Suprapubic skin (tissue), 3 donors: ENCODE results near the gene ATXN1.

Experiments
- EP300 ChIP-seq: sonication (generic); formaldehyde crosslinking; IDR thresholded peaks from one replicate; pipeline ENCODE4 v1.6.1; 2017; ENCODE audit warnings: antibody characterized with exemption
- TF ChIP-seq, protein P1 (sequence below), 2 donors: fragments of 200-600 bp in 1 of 2; fragments of 450-650 bp in 1 of 2; sonication (generic) in 1 of 2; IDR thresholded peaks; one replicate each; pipeline ENCODE4 v1.5.1; 2016 to 2019; ENCODE audit warnings: antibody characterized with exemption in 2 of 2, mild to moderate bottlenecking in 1 of 2, moderate library complexity in 1 of 2

DNA sequence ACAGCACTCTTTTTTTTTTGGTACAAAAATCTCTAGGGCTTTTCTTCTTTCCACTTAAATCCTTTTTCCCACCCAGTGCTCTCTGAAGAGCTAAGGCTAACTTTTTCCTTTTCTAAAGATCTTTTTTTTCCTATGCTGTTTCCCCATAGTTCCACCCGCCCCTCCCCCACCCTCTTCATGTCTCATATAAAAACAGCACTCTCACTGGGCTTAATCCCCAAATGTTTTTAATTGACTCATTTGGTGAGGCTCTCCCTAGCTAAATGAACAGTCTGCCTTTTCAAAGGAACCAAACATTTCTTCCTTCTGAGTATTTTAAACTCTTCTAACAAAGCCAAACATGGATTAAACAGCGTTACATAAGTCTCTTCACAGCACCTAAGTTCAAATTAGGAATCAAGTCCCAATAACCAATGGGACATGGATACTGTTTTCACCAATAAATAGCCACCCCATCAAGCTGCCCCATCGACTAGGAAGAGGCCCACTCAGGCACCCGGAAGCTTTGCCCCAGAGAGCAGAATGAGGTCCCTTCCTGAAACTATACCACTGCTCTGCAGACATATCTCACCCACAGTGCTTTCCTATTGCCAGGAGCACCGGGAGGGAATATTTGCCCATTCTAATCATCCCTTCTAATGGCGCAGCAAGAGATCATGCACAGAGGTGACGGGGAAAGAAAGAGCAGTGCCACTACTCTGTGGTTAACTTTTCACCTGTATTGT lies 63.7 kb downstream of the ATXN1 start:
- TF ChIP-seq, protein P1, sequence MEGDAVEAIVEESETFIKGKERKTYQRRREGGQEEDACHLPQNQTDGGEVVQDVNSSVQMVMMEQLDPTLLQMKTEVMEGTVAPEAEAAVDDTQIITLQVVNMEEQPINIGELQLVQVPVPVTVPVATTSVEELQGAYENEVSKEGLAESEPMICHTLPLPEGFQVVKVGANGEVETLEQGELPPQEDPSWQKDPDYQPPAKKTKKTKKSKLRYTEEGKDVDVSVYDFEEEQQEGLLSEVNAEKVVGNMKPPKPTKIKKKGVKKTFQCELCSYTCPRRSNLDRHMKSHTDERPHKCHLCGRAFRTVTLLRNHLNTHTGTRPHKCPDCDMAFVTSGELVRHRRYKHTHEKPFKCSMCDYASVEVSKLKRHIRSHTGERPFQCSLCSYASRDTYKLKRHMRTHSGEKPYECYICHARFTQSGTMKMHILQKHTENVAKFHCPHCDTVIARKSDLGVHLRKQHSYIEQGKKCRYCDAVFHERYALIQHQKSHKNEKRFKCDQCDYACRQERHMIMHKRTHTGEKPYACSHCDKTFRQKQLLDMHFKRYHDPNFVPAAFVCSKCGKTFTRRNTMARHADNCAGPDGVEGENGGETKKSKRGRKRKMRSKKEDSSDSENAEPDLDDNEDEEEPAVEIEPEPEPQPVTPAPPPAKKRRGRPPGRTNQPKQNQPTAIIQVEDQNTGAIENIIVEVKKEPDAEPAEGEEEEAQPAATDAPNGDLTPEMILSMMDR (IDR thresholded peaks at IDR 0.05) = no peak
- TF ChIP-seq EP300 = no peak
